Measurements from ENCODE around the gene PREX1.

DNA sequence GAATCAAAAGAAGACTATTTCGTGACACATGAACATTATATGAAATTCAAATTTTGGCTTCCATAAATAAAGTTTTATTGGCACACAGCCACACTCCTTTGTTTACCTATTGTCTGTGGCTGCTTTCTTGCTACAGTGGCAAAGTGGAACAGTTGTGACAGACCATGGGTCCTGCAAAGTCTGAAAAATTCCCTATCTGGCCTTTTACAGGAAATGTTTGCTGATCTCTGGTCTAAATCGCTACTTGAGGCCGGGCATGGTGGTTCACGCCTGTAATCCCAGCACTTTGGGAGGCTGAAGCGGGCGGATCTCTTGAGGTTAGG, 23.1 kb upstream of the PREX1 start:
- TF ChIP-seq, protein P1, sequence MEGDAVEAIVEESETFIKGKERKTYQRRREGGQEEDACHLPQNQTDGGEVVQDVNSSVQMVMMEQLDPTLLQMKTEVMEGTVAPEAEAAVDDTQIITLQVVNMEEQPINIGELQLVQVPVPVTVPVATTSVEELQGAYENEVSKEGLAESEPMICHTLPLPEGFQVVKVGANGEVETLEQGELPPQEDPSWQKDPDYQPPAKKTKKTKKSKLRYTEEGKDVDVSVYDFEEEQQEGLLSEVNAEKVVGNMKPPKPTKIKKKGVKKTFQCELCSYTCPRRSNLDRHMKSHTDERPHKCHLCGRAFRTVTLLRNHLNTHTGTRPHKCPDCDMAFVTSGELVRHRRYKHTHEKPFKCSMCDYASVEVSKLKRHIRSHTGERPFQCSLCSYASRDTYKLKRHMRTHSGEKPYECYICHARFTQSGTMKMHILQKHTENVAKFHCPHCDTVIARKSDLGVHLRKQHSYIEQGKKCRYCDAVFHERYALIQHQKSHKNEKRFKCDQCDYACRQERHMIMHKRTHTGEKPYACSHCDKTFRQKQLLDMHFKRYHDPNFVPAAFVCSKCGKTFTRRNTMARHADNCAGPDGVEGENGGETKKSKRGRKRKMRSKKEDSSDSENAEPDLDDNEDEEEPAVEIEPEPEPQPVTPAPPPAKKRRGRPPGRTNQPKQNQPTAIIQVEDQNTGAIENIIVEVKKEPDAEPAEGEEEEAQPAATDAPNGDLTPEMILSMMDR (IDR thresholded peaks at IDR 0.05), result no peak
- TF ChIP-seq POLR2A (IDR thresholded peaks at IDR 0.05), result no peak

Data from adrenal gland (tissue), 5 donors.